OCI-LY1 (cell line): ENCODE data around the gene ERBB4.

ENCODE experiments used
- H2AFZ ChIP-seq: fragments of 200-600 bp; sonication (generic), shearing (Covaris generic); 2 replicates; pipeline ENCODE4 v1.6.0; 2014; ENCODE audit warnings: antibody characterized with exemption, mild to moderate bottlenecking, low read length
- H3F3A ChIP-seq: fragments of 200-600 bp; sonication (generic), shearing (Covaris generic); 2 replicates; pipeline ENCODE4 v1.6.0; 2014; ENCODE audit warnings: mild to moderate bottlenecking, antibody characterized with exemption, low read length, moderate library complexity; ENCODE audit not compliant: insufficient read depth
- H3K27ac ChIP-seq: fragments of 200-600 bp; sonication (generic); 2 replicates; pipeline ENCODE4 v1.5.1; 2014; ENCODE audit warnings: low read length, mixed run types, mild to moderate bottlenecking, low read depth; ENCODE audit not compliant: poor library complexity, severe bottlenecking
- H3K27me3 ChIP-seq: fragments of 200-600 bp; sonication (generic); 2 replicates; pipeline ENCODE4 v1.6.0; 2014; ENCODE audit warnings: antibody characterized with exemption, mild to moderate bottlenecking, low read length, moderate library complexity; ENCODE audit not compliant: insufficient read depth
- H3K36me3 ChIP-seq: fragments of 200-600 bp; sonication (generic); 2 replicates; pipeline ENCODE4 v1.6.1; 2014; ENCODE audit warnings: mild to moderate bottlenecking, antibody characterized with exemption, low read length, moderate library complexity, mixed read lengths; ENCODE audit not compliant: insufficient read depth
- H3K4me1 ChIP-seq: fragments of 200-600 bp; sonication (generic); 2 replicates; pipeline ENCODE4 v1.5.1; 2014; ENCODE audit warnings: mild to moderate bottlenecking, low read length, moderate library complexity; ENCODE audit not compliant: insufficient read depth, severe bottlenecking
- H3K4me2 ChIP-seq: fragments of 200-600 bp; sonication (generic), shearing (Covaris generic); 2 replicates; pipeline ENCODE4 v1.6.1; 2014; ENCODE audit warnings: low read length
- H3K4me3 ChIP-seq: fragments of 200-600 bp; sonication (generic); 2 replicates; pipeline ENCODE4 v1.5.1; 2014; ENCODE audit warnings: low read length, low read depth, mild to moderate bottlenecking, mixed read lengths; ENCODE audit not compliant: poor library complexity, severe bottlenecking
- H3K79me2 ChIP-seq: fragments of 200-600 bp; shearing (Covaris generic); 2 replicates; pipeline ENCODE4 v1.6.1; 2016; ENCODE audit warnings: mixed run types, low read length, mixed read lengths; ENCODE audit not compliant: insufficient read depth
- H3K9ac ChIP-seq: fragments of 200-600 bp; sonication (generic), shearing (Covaris generic); 2 replicates; pipeline ENCODE4 v1.6.1; 2014; ENCODE audit warnings: mild to moderate bottlenecking, low read length, mixed read lengths
- H3K9me2 ChIP-seq: fragments of 200-600 bp; sonication (generic), shearing (Covaris generic); 2 replicates; pipeline ENCODE4 v1.6.1; 2014; ENCODE audit warnings: low read depth, mild to moderate bottlenecking, low read length, mixed read lengths
- H3K9me3 ChIP-seq: fragments of 200-600 bp; shearing (Covaris generic); 2 replicates; pipeline ENCODE4 v1.6.1; 2014; ENCODE audit warnings: low read length, mixed read lengths
- H4K20me1 ChIP-seq: fragments of 200-600 bp; sonication (generic), shearing (Covaris generic); 2 replicates; pipeline ENCODE4 v1.6.0; 2016; ENCODE audit warnings: mild to moderate bottlenecking, low read length; ENCODE audit not compliant: insufficient read depth
- CTCF ChIP-seq: fragments of 200-600 bp; sonication (generic), shearing (Covaris generic); IDR thresholded peaks from 2 replicates; pipeline ENCODE4 v1.5.1; 2017; ENCODE audit warnings: mild to moderate bottlenecking, antibody characterized with exemption, low read length, moderate library complexity, mixed read lengths
- EZH2 ChIP-seq: fragments of 200-600 bp; sonication (generic), shearing (Covaris generic); IDR thresholded peaks from 2 replicates; pipeline ENCODE4 v1.8.0; 2017; ENCODE audit warnings: borderline replicate concordance, mixed run types, mild to moderate bottlenecking, antibody characterized with exemption, low read length, moderate library complexity, mixed read lengths

Gene ERBB4

GRCh38 chr2:211457325-211457724 is 1081.3 kb downstream of the ERBB4 start:
- H3K9ac ChIP-seq, result no peak overlapping the region
- H3F3A ChIP-seq, result no peaks in the 10 kb centered on the region
- H3K9me3 ChIP-seq, result no peaks in the 10 kb centered on the region
- H4K20me1 ChIP-seq, result no peaks in the 10 kb centered on the region
- H3K4me3 ChIP-seq, result no peak overlapping the region
- no peak for TF ChIP-seq CTCF
- no peak for TF ChIP-seq EZH2
- H3K79me2 ChIP-seq, result no peaks in the 10 kb centered on the region
- H3K27me3 ChIP-seq, result no peaks in the 10 kb centered on the region
- H3K4me1 ChIP-seq, result peaks cover 24% of the 10 kb centered on the region
- no peaks in the 10 kb centered on the region for H3K9me2 ChIP-seq
- H3K4me2 ChIP-seq, result no peak overlapping the region
- no peak overlapping the region for H3K27ac ChIP-seq
- H2AFZ ChIP-seq, result no peak overlapping the region
- no peaks in the 10 kb centered on the region for H3K36me3 ChIP-seq

GRCh38 chr2:211455216-211455841 is 1083.3 kb downstream of the ERBB4 start:
- no peaks in the 10 kb centered on the region for H3K9me3 ChIP-seq
- H3K9ac ChIP-seq, result no peak overlapping the region
- no peaks in the 10 kb centered on the region for H4K20me1 ChIP-seq
- no peaks in the 10 kb centered on the region for H3K36me3 ChIP-seq
- peak overlapping the region; percentile 38; the same call in 1 of the 2 replicates for H2AFZ ChIP-seq
- H3F3A ChIP-seq, result no peaks in the 10 kb centered on the region
- H3K4me3 ChIP-seq, result no peak overlapping the region
- H3K4me2 ChIP-seq, result peak overlapping the region; percentile 10; the same call in 1 of the 2 replicates
- peaks cover 30% of the 10 kb centered on the region for H3K4me1 ChIP-seq
- no peaks in the 10 kb centered on the region for H3K79me2 ChIP-seq
- H3K27me3 ChIP-seq, result no peaks in the 10 kb centered on the region
- peak; percentile 97 for TF ChIP-seq CTCF
- TF ChIP-seq EZH2, result no peak
- H3K27ac ChIP-seq, result peak overlapping the region; percentile 29
- no peaks in the 10 kb centered on the region for H3K9me2 ChIP-seq

GRCh38 chr2:211454679-211455078 is 1083.9 kb downstream of the ERBB4 start:
- Histone ChIP-seq H4K20me1 (no peaks in the 10 kb centered on the region), H3K9me3 (no peaks in the 10 kb centered on the region), H3K4me1 (peaks cover 30% of the 10 kb centered on the region), H3K79me2 (no peaks in the 10 kb centered on the region), H3K9ac (no peak overlapping the region), H3K9me2 (no peaks in the 10 kb centered on the region), H3K27me3 (no peaks in the 10 kb centered on the region), H2AFZ (no peak overlapping the region), H3K36me3 (no peaks in the 10 kb centered on the region), H3K4me3 (no peak overlapping the region), H3K4me2 (peak overlapping the region; percentile 10; the same call in 1 of the 2 replicates), H3F3A (no peaks in the 10 kb centered on the region), H3K27ac (peak overlapping the region; percentile 29)
- TF ChIP-seq EZH2 (no peak), CTCF (no peak)
